Pulmonary artery endothelial cell (primary cell): ENCODE measurements around the gene GHRH. TPM values are rescaled to one million over a fixed set of nuclear protein-coding genes. Genes with fewer than 3 reads are reported as not detected.

ENCODE experiments used
- DNase-seq: peaks from one replicate; pipeline ENCODE4 v3.0.0-alpha.2; 2011; ENCODE audit warnings: low read depth, low spot score
- total RNA-seq: library from RNA; depleted of rRNA; stranded (reverse); fragments of >200 nt; gene quantifications from 2 replicates; pipeline ENCODE4 v1.2.3, GENCODE V29; 2014

GHRH gene
- total RNA-seq, 1 donor from 2014 or later = not detected

- no peak for DNase-seq
Observed at GRCh38 chr20:37207171-37207570, 54.4 kb downstream of the GHRH start.

- no peak for DNase-seq
Observed at GRCh38 chr20:37205794-37206193, 55.8 kb downstream of the GHRH start.

- DNase-seq = no peak
Observed at GRCh38 chr20:37205130-37205529, 56.5 kb downstream of the GHRH start.

DNA sequence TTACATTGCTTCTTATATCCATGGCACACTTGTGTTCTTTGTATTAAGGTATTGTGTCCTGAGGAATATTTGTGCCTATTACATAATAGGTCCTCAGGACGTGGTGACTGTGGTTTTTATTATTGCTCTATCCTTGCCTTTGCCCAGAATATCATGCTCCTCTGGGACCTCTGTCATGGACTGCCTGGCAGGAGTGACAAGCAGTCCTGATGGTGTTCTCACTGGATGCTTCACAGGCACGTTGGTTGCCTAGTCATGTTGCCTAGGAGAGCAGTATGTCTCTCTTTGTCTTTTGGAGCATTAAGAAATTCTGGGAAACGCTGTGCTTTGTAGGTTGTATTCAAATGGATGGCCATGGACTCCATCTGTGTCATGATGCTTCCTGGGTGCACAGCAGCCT lies 57.6 kb downstream of the GHRH start:
- DNase-seq = no peak

GRCh38 chr20:37202267-37202943 lies 59.2 kb downstream of the GHRH start:
- peak; percentile 40 for DNase-seq

DNA sequence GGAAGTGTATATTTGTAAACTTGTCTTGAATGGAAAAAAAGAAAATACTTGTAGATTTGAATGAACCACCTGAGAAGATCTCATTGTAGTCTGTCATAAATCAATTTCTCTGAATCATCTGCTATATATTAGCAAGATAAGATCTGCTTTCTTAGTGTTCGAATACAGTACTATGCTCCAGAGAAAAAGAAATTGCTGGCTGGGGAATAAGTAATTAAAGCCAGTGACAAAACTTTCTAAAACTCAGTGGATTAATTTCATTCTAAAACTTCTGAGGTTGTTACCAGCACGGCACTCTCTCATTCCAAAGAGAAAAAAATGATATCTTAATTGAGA lies 59.8 kb downstream of the GHRH start:
- no peak for DNase-seq

Other genes with a start within 250 kb of the GHRH start
- 13.1 and 14.3 TPM in 2 replicates for gene RBL1, start 165.8 kb downstream of the GHRH start, total RNA-seq
- 200 and 269 TPM in 2 replicates for gene RPN2, start 82.5 kb downstream of the GHRH start, total RNA-seq
- 0.28 and 0.86 TPM in 2 replicates for gene MROH8, start 82.3 kb downstream of the GHRH start, total RNA-seq
- 14.0 and 21.2 TPM in 2 replicates for gene MANBAL, start 27.8 kb upstream of the GHRH start, total RNA-seq
- 16.6 and 20.2 TPM in 2 replicates for gene SRC, start 84.3 kb upstream of the GHRH start, total RNA-seq